Hematopoietic multipotent progenitor cell treated with erythropoietin and hydrocortisone succinate and interleukin-3 and kit ligand, for 8 days (in vitro differentiated cells): ENCODE results near the gene SEC23A.

Experiments used
- DNase-seq: peaks from one replicate; pipeline ENCODE4 v3.0.0-alpha.2; 2015

The SEC23A gene

DNA sequence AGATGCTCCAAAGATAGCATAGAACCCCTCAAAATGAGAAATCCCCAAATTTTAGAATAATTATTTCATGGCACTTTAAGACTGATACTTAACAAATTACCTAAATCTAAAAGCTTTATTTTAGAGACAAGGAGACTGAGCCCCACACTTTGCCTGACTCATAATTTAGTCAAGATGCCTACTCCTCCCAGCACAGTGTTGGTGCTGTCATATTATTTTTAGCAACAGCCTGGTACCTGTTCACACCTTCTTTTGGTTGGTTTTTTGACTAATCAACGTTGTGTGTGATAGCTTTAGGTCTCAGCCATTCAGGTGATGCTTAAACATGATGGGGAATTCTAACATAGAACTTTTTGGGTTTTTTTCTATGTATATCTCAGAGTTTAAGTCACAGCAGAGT, 120.2 kb downstream of the SEC23A start:
- DNase-seq, result no peak

DNA sequence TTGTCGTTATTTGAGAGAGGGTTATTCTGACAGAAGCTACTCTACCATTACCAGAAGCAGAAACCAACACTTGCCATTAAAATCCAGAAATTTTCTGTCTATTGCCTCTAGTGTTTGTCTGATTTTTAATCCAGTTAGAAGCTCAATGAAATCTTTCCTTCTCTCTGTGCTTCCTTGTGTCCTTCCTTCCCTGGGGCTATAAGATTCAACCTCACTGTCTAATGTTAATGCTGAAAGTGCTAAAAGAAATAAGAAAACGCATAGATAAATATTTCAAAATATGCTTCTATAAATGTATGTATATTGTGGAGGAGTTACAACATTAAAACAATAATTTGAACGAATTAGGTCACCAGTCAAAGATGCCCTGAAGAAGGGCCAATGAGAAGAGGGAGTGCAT, 120.8 kb downstream of the SEC23A start:
- DNase-seq, result no peak
